ENCODE measurements around the gene MMP20.

DNA sequence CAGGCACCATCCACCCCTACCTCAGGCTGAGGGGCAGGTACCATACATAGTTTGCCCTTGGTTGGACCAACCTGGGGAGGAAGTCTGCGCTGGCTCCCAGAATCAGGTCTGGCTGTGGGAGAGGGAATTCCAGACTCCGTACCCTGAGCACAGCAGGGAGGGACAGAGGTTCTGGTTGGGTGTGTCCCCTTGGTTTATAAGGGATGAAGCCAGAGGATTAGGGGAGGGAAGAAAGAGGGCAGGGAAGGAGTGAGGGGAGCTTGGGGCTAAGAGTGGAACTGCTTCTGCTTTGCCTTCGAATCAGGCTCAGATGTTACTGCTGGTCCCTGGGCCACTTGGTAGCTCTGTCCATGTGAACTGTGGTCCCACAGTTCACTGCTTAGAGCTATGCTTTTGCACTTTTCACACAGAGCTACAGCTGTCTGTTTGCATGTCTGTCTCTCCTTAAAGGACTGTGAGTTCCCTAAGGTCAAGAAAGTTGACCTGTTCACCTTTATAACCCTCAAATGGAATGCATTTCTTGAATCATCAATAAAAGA lies 9.2 kb downstream of the MMP20 start:
- no peak for TF ChIP-seq CTCF (IDR thresholded peaks at IDR 0.05 in 4 of 5, conservative IDR thresholded peaks at IDR 0.05 in 1 of 5)
- no peak for TF ChIP-seq POLR2A (IDR thresholded peaks at IDR 0.05)

Data from gastrocnemius medialis (tissue), 4 donors.